ENCODE results near the gene BATF2. TPM values are rescaled to one million over a fixed set of nuclear protein-coding genes. Genes with fewer than 3 reads are reported as not detected.

Gene BATF2
- total RNA-seq, 1 donor from 2014 or later: 0.21 TPM

DNA sequence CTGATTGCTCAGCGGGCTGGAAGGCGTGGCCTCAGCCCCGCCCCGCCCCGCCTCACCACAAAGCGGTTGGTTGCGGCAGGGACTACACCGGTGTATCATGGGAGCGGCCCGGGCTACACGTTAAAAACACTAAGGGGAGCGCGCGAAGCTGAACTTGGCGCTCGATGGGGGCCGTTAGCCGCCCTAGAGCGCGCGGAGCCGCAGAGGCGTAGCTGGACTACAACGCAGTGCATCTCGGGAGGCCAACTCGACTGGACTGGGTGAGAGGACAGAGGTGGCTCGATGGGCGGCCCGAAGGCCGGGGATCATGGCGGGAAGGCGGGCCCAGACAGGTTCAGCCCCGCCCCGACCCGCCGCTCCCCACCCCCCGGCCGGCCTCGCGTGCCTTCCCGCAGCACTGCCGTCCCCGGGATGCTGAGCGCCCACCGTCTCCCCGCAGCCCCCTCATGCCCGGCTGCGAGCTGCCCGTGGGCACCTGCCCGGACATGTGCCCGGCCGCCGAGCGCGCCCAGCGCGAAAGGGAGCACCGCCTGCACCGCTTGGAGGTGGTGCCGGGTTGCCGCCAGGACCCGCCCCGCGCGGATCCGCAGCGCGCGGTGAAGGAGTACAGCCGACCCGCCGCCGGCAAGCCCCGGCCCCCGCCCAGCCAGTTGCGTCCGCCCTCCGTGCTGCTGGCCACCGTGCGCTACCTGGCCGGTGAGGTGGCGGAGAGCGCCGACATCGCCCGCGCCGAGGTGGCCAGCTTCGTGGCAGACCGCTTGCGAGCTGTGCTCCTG is 44.3 kb upstream of the BATF2 start, which contains the start of gene SAC3D1:
Gene SAC3D1 (plus strand): TSS at position 364 of the 776 bp plus-strand sequence. CDS start 83 bp downstream, at position 447.
- H3K36me3 ChIP-seq: peaks cover 13 to 36% of the 10 kb centered on the region in 2 donors
- DNase-seq (ENCODE audit: low spot score in 2 of 2): peak; percentile 62 to 94
- H3K9me3 ChIP-seq: no peaks in the 10 kb centered on the region
- TF ChIP-seq, protein P1, sequence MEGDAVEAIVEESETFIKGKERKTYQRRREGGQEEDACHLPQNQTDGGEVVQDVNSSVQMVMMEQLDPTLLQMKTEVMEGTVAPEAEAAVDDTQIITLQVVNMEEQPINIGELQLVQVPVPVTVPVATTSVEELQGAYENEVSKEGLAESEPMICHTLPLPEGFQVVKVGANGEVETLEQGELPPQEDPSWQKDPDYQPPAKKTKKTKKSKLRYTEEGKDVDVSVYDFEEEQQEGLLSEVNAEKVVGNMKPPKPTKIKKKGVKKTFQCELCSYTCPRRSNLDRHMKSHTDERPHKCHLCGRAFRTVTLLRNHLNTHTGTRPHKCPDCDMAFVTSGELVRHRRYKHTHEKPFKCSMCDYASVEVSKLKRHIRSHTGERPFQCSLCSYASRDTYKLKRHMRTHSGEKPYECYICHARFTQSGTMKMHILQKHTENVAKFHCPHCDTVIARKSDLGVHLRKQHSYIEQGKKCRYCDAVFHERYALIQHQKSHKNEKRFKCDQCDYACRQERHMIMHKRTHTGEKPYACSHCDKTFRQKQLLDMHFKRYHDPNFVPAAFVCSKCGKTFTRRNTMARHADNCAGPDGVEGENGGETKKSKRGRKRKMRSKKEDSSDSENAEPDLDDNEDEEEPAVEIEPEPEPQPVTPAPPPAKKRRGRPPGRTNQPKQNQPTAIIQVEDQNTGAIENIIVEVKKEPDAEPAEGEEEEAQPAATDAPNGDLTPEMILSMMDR (IDR thresholded peaks at IDR 0.05): no peak
- H3K4me1 ChIP-seq: peaks cover 4 to 6% of the 10 kb centered on the region in 2 donors
- no peaks in the 10 kb centered on the region for H3K27me3 ChIP-seq
- intact Hi-C loops (cut with DNase I): loop anchor here (1.0 to 10.0 kb wide), 4 partner anchors 13 to 624 kb away; partner anchors contain the start of genes ARL2, CDCA5, RELA and ZFPL1
- H3K27ac ChIP-seq: peak within 1 kb of the TSS; percentile 89
- peak within 1 kb of the TSS; percentile 82 to 95 for H3K4me3 ChIP-seq

DNA sequence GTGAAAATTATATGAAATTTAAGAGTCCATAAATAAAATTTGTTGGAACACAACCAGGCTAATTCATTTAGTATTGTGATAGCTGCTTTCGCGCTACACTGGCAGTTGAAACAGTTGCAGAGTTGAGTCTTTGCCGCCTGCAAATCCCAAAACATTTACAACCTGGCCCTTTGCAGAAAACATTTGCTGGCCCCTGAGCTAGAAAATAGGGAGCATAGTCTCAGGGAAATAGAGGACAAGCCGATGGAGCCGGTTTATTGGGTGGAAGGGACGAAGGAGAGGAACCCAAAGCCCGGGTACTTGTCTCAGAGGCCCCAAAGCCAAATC is 43.7 kb upstream of the BATF2 start:
- H3K27me3 ChIP-seq: no peaks in the 10 kb centered on the region
- intact Hi-C loops (cut with DNase I): loop anchor here (5.0 to 10.0 kb wide), 2 partner anchors 42 to 624 kb away; partner anchors contain the start of genes CDCA5, RELA and ZFPL1
- TF ChIP-seq, protein P1 (IDR thresholded peaks at IDR 0.05): no peak
- peak overlapping the region; percentile 82 to 95 for H3K4me3 ChIP-seq
- no peak for DNase-seq (ENCODE audit: low spot score in 2 of 2)
- H3K27ac ChIP-seq: peak overlapping the region; percentile 89
- H3K4me1 ChIP-seq: peaks cover 4 to 6% of the 10 kb centered on the region in 2 donors
- H3K36me3 ChIP-seq: peaks cover 18 to 42% of the 10 kb centered on the region in 2 donors
- H3K9me3 ChIP-seq: no peaks in the 10 kb centered on the region

DNA sequence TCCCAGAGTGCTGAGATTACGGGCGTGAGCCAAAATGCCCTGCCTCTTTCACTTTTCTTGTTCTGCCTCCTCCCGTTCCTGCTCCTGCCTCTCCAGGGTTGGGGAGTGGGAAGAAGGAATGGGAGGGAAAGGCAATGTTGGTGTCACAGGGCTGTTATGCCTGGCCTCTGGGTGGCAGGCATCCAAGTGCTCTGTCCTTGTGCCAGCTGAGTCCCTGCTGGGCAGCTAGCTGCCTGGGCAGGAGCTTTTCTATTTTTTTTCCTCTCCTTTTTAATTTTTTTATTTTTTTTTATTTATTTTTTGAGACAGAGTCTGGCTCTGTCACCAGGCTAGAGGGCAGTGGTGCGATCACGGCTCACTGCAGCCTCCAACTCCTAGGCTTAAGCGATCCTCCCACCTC is 40.2 kb upstream of the BATF2 start:
- intact Hi-C loops (cut with DNase I): no loop called here
- DNase-seq (ENCODE audit: low spot score in 2 of 2): no peak
- H3K27ac ChIP-seq: no peak overlapping the region

DNA sequence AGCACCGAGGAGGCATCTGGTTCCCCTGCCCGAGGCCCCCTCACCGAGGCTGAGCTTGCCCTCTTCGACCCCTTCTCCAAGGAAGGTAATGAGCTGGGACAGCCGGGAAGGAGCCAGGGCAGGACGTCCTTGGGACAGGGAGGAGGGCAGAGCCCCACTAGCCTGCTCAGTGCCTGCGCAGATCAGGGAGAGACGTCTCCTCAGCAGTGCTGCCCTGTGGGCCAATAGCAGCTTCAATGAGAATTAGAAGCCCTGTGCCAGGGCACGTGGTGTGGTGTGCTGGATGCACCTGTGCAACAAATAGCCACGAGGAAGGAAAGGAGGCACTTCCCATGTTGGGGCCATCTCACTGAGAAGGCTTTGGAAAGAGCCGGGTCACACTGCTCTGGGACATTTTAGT is 38.8 kb upstream of the BATF2 start:
- H3K4me3 ChIP-seq: no peak overlapping the region
- H3K9me3 ChIP-seq: no peaks in the 10 kb centered on the region
- no peaks in the 10 kb centered on the region for H3K27me3 ChIP-seq
- no peak overlapping the region for H3K27ac ChIP-seq
- TF ChIP-seq, protein P1 (IDR thresholded peaks at IDR 0.05): no peak
- peaks cover 57 to 78% of the 10 kb centered on the region in 2 donors for H3K36me3 ChIP-seq
- H3K4me1 ChIP-seq: no peaks in the 10 kb centered on the region
- DNase-seq (ENCODE audit: low spot score in 2 of 2): no peak
- intact Hi-C loops (cut with DNase I): no loop called here

More for the DNA sequence above, 40.2 kb upstream of the BATF2 start:
- H3K9me3 ChIP-seq: no peaks in the 10 kb centered on the region
- H3K4me3 ChIP-seq: no peak overlapping the region
- H3K27me3 ChIP-seq: no peaks in the 10 kb centered on the region
- H3K36me3 ChIP-seq: peaks cover 53 to 65% of the 10 kb centered on the region in 2 donors
- TF ChIP-seq, protein P1 (IDR thresholded peaks at IDR 0.05): no peak
- H3K4me1 ChIP-seq: peaks cover 3% of the 10 kb centered on the region in 2 donors

DNA sequence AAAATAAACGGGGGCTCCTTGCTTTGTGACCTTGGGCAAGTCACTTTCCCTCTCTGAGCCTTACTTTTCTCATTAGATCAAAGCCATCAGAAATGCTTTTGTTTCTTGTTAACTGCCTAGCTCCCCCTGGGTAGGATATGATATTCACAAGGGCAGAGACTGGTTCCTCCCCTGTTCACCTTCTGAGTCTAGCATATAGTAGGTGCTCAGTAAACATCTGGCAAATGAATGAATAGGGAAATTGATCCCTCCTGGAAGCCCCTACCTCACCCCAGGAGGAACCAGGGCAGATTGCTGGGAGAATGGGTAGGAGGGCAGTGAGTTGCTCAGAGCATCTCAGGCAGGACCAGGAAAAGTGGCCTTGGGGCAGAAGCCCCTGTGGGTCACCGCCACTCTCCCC is 37.7 kb upstream of the BATF2 start:
- Histone ChIP-seq H3K36me3 (peaks cover 57 to 73% of the 10 kb centered on the region in 2 donors), H3K27ac (no peak overlapping the region), H3K27me3 (no peaks in the 10 kb centered on the region), H3K4me3 (no peak overlapping the region), H3K9me3 (no peaks in the 10 kb centered on the region), H3K4me1 (no peaks in the 10 kb centered on the region)
- no peak for DNase-seq (ENCODE audit: low spot score in 2 of 2)
- intact Hi-C loops (cut with DNase I): no loop called here
- TF ChIP-seq, protein P1 (IDR thresholded peaks at IDR 0.05): no peak
